Mucosa of rectum (tissue), 2 donors: ENCODE results near the gene ZKSCAN3.

Experiments used
- H3K27ac ChIP-seq, 2 donors: one replicate each; pipeline ENCODE4 v1.7.0; 2013; ENCODE audit warnings: inconsistent platforms in 2 of 2, low read depth in 2 of 2, low read length in 2 of 2
- H3K27me3 ChIP-seq, 2 donors: one replicate each; pipeline ENCODE4 v1.7.0; 2013; ENCODE audit warnings: low read length in 2 of 2; ENCODE audit not compliant: control insufficient read depth in 2 of 2, insufficient read depth in 2 of 2
- H3K36me3 ChIP-seq, 2 donors: one replicate each; pipeline ENCODE4 v1.7.0; 2013; ENCODE audit warnings: low read length in 2 of 2; ENCODE audit not compliant: control insufficient read depth in 2 of 2, insufficient read depth in 2 of 2
- H3K4me1 ChIP-seq, 2 donors: one replicate each; pipeline ENCODE4 v1.7.0; 2013; ENCODE audit warnings: low read length in 2 of 2, mild to moderate bottlenecking in 1 of 2; ENCODE audit not compliant: control insufficient read depth in 2 of 2, insufficient read depth in 2 of 2
- H3K4me3 ChIP-seq, 2 donors: one replicate each; pipeline ENCODE4 v1.7.0; 2013; ENCODE audit warnings: low read length in 2 of 2
- H3K9ac ChIP-seq, 2 donors: one replicate each; pipeline ENCODE4 v1.7.0; 2013; ENCODE audit warnings: low read length in 2 of 2, low read depth in 1 of 2, mild to moderate bottlenecking in 1 of 2
- H3K9me3 ChIP-seq, 2 donors: one replicate each; pipeline ENCODE4 v1.7.0; 2013; ENCODE audit warnings: low read length in 2 of 2; ENCODE audit not compliant: control insufficient read depth in 2 of 2
- donor health status: healthy.
- donor health status: Normal muscosa, but diverticular disease.

Gene ZKSCAN3

DNA sequence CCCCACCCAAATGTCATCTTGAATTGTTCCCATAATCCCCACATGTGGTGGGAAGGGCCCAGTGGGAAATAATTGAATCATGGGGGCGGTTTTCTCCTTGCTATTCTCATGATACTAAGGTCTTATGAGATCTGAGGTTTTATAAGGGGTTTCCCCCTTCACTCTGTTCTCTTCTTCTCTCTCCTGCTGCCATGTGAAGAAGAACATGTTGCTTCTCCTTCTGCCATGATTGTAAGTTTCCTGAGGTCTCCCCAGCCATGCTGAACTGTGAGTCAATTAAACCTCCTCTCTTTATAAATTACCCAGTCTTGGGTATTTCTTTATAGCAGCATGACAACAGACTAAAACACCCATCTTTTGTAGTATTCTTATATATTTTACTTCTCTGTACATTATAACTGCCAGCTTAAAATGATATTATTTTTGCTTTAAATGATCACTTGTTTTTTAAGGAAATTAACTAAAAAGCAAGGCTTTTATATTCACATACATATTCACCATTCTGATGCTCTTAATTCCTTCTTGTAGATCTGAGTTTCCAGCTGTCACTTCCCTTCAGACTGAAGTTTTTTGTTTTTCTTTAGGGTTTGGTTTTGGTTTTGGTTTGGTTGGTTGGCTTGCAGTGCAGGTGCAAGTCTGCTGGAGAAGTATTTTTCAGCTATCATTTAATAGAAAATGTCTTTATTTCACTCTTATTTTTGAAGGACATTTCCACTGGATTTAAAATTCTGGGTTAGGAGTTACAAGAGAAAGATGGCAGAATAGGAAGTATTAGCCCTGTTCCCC, 9.2 kb upstream of the ZKSCAN3 start:
- H3K36me3 ChIP-seq, result no peaks in the 10 kb centered on the region
- no peaks in the 10 kb centered on the region for H3K4me1 ChIP-seq
- no peaks in the 10 kb centered on the region for H3K9me3 ChIP-seq
- H3K4me3 ChIP-seq, result no peak overlapping the region
- no peak overlapping the region for H3K9ac ChIP-seq
- no peak overlapping the region for H3K27ac ChIP-seq
- H3K27me3 ChIP-seq, result no peaks in the 10 kb centered on the region

DNA sequence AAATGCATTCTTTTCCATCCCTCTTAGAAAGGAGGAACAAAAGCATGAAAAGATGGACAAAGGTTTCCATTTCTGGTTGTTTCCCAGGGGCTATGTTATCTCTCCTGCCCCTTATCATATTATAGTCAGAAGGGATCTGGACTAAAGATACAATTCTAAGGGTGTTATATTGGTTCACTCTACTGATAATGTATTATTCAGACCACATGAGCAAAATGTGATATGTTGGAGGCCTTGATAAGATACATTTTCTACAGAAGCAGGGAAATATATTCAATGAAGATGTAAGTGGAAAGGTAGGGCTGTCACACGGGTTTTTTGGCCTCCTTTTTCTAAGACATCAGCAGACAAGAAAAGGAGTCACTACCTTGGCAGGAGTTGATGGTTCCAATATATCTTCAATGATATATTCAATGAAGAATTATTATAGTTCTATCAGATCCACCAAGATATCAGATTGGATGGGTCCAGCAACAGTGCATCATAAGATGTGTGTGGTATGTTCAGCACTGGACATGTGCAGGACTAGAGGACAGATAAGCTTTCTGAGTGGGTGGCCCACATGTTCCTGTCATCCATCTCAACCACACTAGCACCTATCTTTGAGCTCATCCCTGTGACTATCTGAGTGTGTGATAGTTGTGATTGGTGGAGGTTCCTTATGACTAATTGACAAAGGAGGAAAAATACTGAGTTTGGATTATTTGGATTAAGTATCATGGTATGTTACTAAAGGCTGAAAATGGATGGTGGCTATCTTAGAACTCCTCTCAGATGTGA, 5.7 kb upstream of the ZKSCAN3 start:
- Histone ChIP-seq H3K4me1 (no peaks in the 10 kb centered on the region), H3K36me3 (no peaks in the 10 kb centered on the region), H3K27me3 (no peaks in the 10 kb centered on the region), H3K9me3 (no peaks in the 10 kb centered on the region), H3K4me3 (no peak overlapping the region), H3K27ac (no peak overlapping the region), H3K9ac (no peak overlapping the region)

DNA sequence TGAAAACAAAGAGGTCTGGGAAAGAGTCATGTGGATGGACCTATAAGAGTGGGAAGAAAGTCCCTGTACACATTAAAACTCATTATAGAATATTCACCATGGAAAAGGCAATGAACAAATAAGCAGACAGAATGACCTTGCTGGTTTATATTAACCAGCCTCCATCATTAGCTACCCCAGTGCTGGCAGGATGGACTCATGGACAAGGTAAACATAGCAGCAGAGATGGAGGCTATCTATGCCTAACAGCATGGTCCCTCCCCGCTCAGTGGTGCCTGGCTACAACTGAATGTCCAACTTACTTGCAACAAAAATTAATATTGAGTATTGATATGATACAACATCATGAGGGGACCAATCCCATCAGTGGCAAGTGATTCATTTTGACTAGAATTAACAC, 4.5 kb upstream of the ZKSCAN3 start:
- Histone ChIP-seq H3K4me3 (no peak overlapping the region), H3K27ac (no peak overlapping the region), H3K9me3 (no peaks in the 10 kb centered on the region), H3K36me3 (no peaks in the 10 kb centered on the region), H3K27me3 (no peaks in the 10 kb centered on the region), H3K4me1 (peaks cover under 1 to 3% of the 10 kb centered on the region in 2 donors), H3K9ac (no peak overlapping the region)

DNA sequence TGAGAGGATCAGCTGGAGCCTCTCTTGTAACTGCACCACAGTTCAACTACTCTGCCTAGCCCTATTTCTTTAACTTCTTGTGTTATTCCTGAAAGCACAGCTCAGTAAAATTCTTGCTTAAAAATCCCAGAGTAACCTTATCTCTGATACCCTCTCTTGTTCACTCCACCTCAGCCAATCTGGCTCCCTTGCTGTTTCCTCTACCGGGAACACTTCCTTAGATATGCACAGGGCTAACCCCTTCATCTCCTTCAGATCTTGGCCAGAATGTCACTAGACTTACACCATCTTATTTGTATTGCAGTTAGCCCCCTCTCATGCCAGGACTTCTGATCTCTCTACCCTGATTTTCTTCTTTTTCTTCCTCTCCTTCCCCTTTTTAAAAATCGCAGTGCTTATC, 2.6 kb upstream of the ZKSCAN3 start:
- H3K9me3 ChIP-seq, result no peaks in the 10 kb centered on the region
- peaks cover 12 to 14% of the 10 kb centered on the region in 2 donors for H3K4me1 ChIP-seq
- no peak overlapping the region for H3K9ac ChIP-seq
- no peaks in the 10 kb centered on the region for H3K36me3 ChIP-seq
- no peak overlapping the region for H3K27ac ChIP-seq
- H3K4me3 ChIP-seq, result no peak overlapping the region
- H3K27me3 ChIP-seq, result no peaks in the 10 kb centered on the region

DNA sequence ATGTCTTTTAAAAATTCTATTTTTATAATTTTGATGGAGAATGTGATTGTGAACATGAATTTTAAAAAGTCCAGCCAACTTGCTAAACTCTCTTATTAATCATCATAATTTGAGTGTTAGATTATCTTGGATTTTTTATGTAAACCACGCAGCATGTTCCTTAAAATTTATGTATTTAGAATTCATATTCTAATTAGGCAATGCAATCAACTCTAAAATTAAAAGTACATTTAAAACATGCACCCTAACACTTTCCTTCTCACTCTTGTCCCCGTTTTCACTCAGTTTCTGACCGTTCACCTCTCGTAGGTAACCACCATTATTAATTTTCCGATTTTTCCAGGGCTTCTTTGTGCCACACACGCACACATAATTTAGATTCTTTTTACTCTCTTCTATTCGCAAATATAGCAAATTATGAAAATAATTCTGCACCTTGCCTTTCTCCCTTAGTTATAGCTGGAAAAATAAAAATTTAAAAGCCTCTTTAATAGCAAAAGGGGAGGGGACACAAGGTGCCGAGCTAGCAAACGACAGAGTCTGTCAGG, 329 bp upstream of the ZKSCAN3 start:
- H3K27ac ChIP-seq, result peak overlapping the region; percentile 73 to 82

DNA sequence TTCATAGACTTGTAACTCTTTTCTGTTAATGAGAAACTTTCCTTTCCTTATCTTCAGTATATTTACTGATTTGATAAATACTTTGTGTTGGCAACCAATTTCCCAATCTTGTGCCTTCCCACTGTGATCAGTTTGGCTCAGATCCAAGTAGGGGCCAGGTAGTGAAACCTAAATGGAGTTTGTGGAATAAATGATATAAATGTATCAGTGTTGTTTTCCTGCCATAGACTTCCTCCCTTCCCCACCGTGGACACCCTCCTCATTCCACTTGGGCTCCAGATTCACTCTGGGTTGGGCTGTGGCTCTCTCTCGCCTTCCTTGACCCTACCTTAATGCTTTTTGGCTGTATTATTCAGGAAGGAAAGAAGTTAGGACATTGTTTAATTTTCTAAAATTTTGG, 1.3 kb downstream of the ZKSCAN3 start:
- no peaks in the 10 kb centered on the region for H3K36me3 ChIP-seq
- peak overlapping the region in 1 of 2 donors; percentile 94 for H3K4me3 ChIP-seq
- H3K9ac ChIP-seq, result no peak overlapping the region
- no peak overlapping the region for H3K27ac ChIP-seq
- no peaks in the 10 kb centered on the region for H3K27me3 ChIP-seq
- no peaks in the 10 kb centered on the region for H3K9me3 ChIP-seq
- peaks cover 20 to 25% of the 10 kb centered on the region in 2 donors for H3K4me1 ChIP-seq

More for the DNA sequence above, 329 bp upstream of the ZKSCAN3 start:
- H3K4me3 ChIP-seq, result peak overlapping the region; percentile 85 to 94
- H3K9me3 ChIP-seq, result no peaks in the 10 kb centered on the region
- peak overlapping the region; percentile 88 to 92 for H3K9ac ChIP-seq
- H3K27me3 ChIP-seq, result no peaks in the 10 kb centered on the region
- H3K36me3 ChIP-seq, result no peaks in the 10 kb centered on the region
- H3K4me1 ChIP-seq, result peaks cover 12 to 14% of the 10 kb centered on the region in 2 donors

DNA sequence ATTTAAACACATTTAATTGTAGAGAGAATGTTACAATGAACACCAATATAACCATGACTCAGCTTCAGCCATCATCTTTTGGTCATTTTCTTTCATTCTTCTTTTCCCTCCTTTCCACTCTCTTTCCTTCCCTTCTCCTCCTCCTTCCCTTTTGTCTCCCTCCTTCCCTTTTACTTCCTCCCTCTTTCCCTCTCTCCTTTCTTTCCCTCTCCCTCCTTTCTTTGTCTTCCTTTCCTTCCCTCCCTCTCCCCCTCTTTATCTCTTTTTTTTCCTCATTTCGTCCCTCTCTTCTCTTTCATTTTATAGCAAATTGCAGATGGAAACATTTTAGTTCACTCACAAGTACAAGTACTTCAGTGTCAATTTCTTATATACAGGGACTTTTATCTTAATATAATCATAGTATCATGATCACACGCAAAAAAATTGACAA, 1.8 kb downstream of the ZKSCAN3 start:
- Histone ChIP-seq H3K27me3 (no peaks in the 10 kb centered on the region), H3K4me3 (peak overlapping the region in 1 of 2 donors; percentile 94), H3K36me3 (no peaks in the 10 kb centered on the region), H3K9ac (no peak overlapping the region), H3K4me1 (peaks cover 23 to 25% of the 10 kb centered on the region in 2 donors), H3K9me3 (no peaks in the 10 kb centered on the region), H3K27ac (no peak overlapping the region)

DNA sequence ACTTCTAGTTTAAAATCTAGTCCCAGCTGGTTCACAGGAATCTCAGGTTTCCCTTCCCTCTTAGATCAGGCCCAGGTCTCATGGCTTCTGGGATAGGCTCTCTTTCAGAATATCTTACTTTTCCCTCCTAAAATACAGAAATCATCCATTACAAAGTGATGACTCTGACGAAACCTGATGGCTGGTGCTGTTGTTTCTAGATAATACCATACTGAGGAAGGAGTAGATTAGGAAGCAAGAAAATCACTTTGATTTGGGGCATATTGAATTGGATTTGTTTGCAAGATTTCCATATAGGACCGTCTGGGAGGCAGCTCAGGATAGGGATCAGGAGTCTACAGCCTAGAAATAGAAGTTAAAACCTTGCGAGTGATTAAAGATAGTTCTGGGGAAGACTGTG, 3.6 kb downstream of the ZKSCAN3 start:
- H3K4me3 ChIP-seq, result peak overlapping the region in 1 of 2 donors; percentile 67
- H3K9ac ChIP-seq, result peak overlapping the region in 1 of 2 donors; percentile 60
- peaks cover 25 to 30% of the 10 kb centered on the region in 2 donors for H3K4me1 ChIP-seq
- no peaks in the 10 kb centered on the region for H3K27me3 ChIP-seq
- H3K9me3 ChIP-seq, result no peaks in the 10 kb centered on the region
- H3K27ac ChIP-seq, result peak overlapping the region in 1 of 2 donors; percentile 81
- no peaks in the 10 kb centered on the region for H3K36me3 ChIP-seq

DNA sequence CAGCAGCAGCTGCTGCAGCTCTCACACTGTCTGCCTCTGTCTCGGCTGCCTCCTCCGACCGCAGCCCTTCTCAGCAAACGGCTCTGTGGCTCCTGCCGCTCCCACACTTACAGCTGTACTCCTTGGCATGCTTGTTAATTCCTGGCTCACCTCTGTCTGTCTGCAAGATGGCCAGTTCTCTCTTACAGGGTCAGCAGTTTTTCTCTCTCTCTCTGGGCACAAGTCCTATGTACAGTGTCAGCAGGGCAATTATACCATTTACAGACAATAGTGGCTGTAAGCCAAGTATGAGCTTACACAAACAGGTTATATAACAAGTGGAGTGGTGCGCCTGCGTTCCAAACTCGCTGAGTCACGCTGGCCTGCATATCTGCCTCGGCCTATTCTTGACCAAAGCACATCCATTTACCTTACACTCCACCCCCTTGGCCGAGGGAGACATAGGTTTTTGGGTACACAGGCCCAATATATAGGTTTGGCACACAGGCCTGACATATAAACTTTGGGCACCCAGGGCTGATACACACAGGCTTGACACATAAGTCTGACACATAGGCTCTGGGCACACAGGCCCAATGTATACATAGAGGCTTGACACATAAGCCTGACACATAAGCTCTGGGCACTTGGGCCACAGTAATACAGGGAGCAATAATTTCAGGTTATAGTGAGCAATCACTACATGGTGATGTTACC, 4.4 kb downstream of the ZKSCAN3 start:
- no peaks in the 10 kb centered on the region for H3K36me3 ChIP-seq
- H3K4me1 ChIP-seq, result peaks cover 25 to 30% of the 10 kb centered on the region in 2 donors
- H3K27ac ChIP-seq, result peak overlapping the region; percentile 57 to 81
- H3K9ac ChIP-seq, result peak overlapping the region; percentile 29 to 60
- no peaks in the 10 kb centered on the region for H3K27me3 ChIP-seq
- H3K4me3 ChIP-seq, result peak overlapping the region; percentile 14 to 67
- H3K9me3 ChIP-seq, result no peaks in the 10 kb centered on the region
